Lower lobe of right lung (tissue), 2 donors: Measurements from ENCODE around the gene FAM167B. TPM values are rescaled to one million over a fixed set of nuclear protein-coding genes. Genes with fewer than 3 reads are reported as not detected.
A peak's percentile ranks its signal among the peaks of the same experiment; 100 is the strongest.

Experiments
- ATAC-seq, 2 donors: fragments of 200-7000 bp; cut with Tn5 transposase; one replicate each; pipeline ENCODE4 v1.9.1; 2020 to 2022; ENCODE audit warnings: mild to moderate bottlenecking in 2 of 2, moderate library complexity in 2 of 2
- DNase-seq: peaks from one replicate; pipeline ENCODE4 v3.0.0-alpha.2; 2020
- H3K27ac ChIP-seq: fragments of 200-600 bp; one replicate; pipeline ENCODE4 v1.8.0; 2022
- H3K27me3 ChIP-seq: fragments of 200-600 bp; one replicate; pipeline ENCODE4 v1.8.0; 2022; ENCODE audit warnings: low read depth
- H3K36me3 ChIP-seq: fragments of 200-600 bp; one replicate; pipeline ENCODE4 v1.8.0; 2022; ENCODE audit warnings: mild to moderate bottlenecking
- H3K4me1 ChIP-seq: fragments of 200-600 bp; one replicate; pipeline ENCODE4 v1.8.0; 2022
- H3K4me3 ChIP-seq: fragments of 200-600 bp; one replicate; pipeline ENCODE4 v1.8.0; 2022; ENCODE audit warnings: mild to moderate bottlenecking
- H3K9me3 ChIP-seq: fragments of 200-600 bp; one replicate; pipeline ENCODE4 v1.8.0; 2022
- CTCF ChIP-seq: fragments of 200-600 bp; IDR thresholded peaks from one replicate; pipeline ENCODE4 v1.8.0; 2022; ENCODE audit warnings: antibody characterized with exemption, mild to moderate bottlenecking
- intact Hi-C: fragments of 100-400 bp; cut with DNase I; formaldehyde crosslinking; loops from one replicate; pipeline ENCODE4 v1.11.0; 2022
- total RNA-seq: library from RNA; stranded (reverse); fragmentation: NEBNext Ultra II Directional; extraction: Animal tissue kit (Norgen Biotek cat#: 25700); gene quantifications from one replicate; pipeline ENCODE4 v1.2.1, GENCODE V29; 2021
- donor health status: DM: no; HTN: yes; CAD: no; lungs with severe emphysema.

FAM167B gene
- total RNA-seq, 1 donor from 2014 or later, result 21.9 TPM

GRCh38 chr1:32220746-32221580 lies 26.1 kb upstream of the FAM167B start:
- Histone ChIP-seq H3K36me3 (peaks cover 45% of the 10 kb centered on the region), H3K4me1 (peaks cover 37% of the 10 kb centered on the region), H3K27me3 (no peaks in the 10 kb centered on the region), H3K27ac (peak overlapping the region; percentile 94), H3K9me3 (no peaks in the 10 kb centered on the region), H3K4me3 (peak overlapping the region; percentile 92)
- intact Hi-C loops, result no loop called here
- no peak for DNase-seq
- TF ChIP-seq CTCF, result no peak
- ATAC-seq, result no peak

- no peak for TF ChIP-seq CTCF
- H3K27ac ChIP-seq, result peak overlapping the region; percentile 94
- H3K9me3 ChIP-seq, result no peaks in the 10 kb centered on the region
- no peak for DNase-seq
- intact Hi-C loops, result no loop called here
- peaks cover 45% of the 10 kb centered on the region for H3K36me3 ChIP-seq
- ATAC-seq, result no peak
- no peaks in the 10 kb centered on the region for H3K27me3 ChIP-seq
- peak overlapping the region; percentile 92 for H3K4me3 ChIP-seq
- peaks cover 32% of the 10 kb centered on the region for H3K4me1 ChIP-seq
Measured at GRCh38 chr1:32221581-32221979, 25.4 kb upstream of the FAM167B start.

GRCh38 chr1:32221980-32222755 lies 24.9 kb upstream of the FAM167B start, which contains the start of the genes EIF3I and TMEM234:
Gene EIF3I, plus strand, starts transcription at chr1:32222407. Its CDS starts 35 bp downstream, at chr1:32222442.
Gene TMEM234, minus strand, starts transcription at chr1:32222353. Its CDS starts 31 bp downstream, at chr1:32222322.
- ATAC-seq, result peak; percentile 95 to 99
- H3K36me3 ChIP-seq, result peaks cover 45% of the 10 kb centered on the region
- H3K4me3 ChIP-seq, result peak within 1 kb of the TSS; percentile 92

GRCh38 chr1:32223683-32224082 lies 23.3 kb upstream of the FAM167B start:
- TF ChIP-seq CTCF, result no peak
- Histone ChIP-seq H3K27me3 (no peaks in the 10 kb centered on the region), H3K4me3 (peak overlapping the region; percentile 92), H3K27ac (peak overlapping the region; percentile 94), H3K36me3 (peaks cover 53% of the 10 kb centered on the region), H3K4me1 (peaks cover 32% of the 10 kb centered on the region), H3K9me3 (no peaks in the 10 kb centered on the region)
- ATAC-seq (no peak), DNase-seq (no peak)
- intact Hi-C loops, result no loop called here

More at GRCh38 chr1:32221980-32222755, 24.9 kb upstream of the FAM167B start, which contains the start of the genes EIF3I and TMEM234:
- TF ChIP-seq CTCF, result no peak
- H3K4me1 ChIP-seq, result peaks cover 32% of the 10 kb centered on the region
- intact Hi-C loops, result no loop called here
- H3K27ac ChIP-seq, result peak within 1 kb of the TSS; percentile 94
- H3K9me3 ChIP-seq, result no peaks in the 10 kb centered on the region
- H3K27me3 ChIP-seq, result no peaks in the 10 kb centered on the region
- DNase-seq, result peak; percentile 94

- H3K27me3 ChIP-seq, result no peaks in the 10 kb centered on the region
- no peaks in the 10 kb centered on the region for H3K9me3 ChIP-seq
- H3K36me3 ChIP-seq, result peaks cover 58% of the 10 kb centered on the region
- no peak overlapping the region for H3K27ac ChIP-seq
- ATAC-seq (no peak), DNase-seq (no peak)
- H3K4me3 ChIP-seq, result no peak overlapping the region
- H3K4me1 ChIP-seq, result peaks cover 32% of the 10 kb centered on the region
- TF ChIP-seq CTCF, result no peak
- intact Hi-C loops, result no loop called here
Measured at GRCh38 chr1:32224285-32224684, 22.7 kb upstream of the FAM167B start.
